ENCODE data around the gene MLLT1. TPM values are rescaled to one million over a fixed set of nuclear protein-coding genes. Genes with fewer than 3 reads are reported as not detected.

MLLT1 gene
- total RNA-seq, 2 donors from 2014 or later, result 44.7 to 104 TPM

GRCh38 chr19:6271721-6272410, 7.9 kb downstream of the MLLT1 start:
- DNase-seq (ENCODE audit: low spot score) (no peak), ATAC-seq (no peak)
- Mint-ChIP-seq H3K4me1 (ENCODE audit: low read depth in 2 of 2) (peaks cover 36 to 55% of the 10 kb centered on the region in 2 donors), H3K4me3 (no peak overlapping the region), H3K9me3 (no peaks in the 10 kb centered on the region), H3K36me3 (no peaks in the 10 kb centered on the region), H3K27me3 (no peaks in the 10 kb centered on the region), H3K27ac (peak overlapping the region in 1 of 2 donors; percentile 77)

GRCh38 chr19:6271251-6271650, 8.5 kb downstream of the MLLT1 start:
- Mint-ChIP-seq H3K9me3 (no peaks in the 10 kb centered on the region), H3K4me3 (no peak overlapping the region), H3K36me3 (no peaks in the 10 kb centered on the region), H3K27ac (peak overlapping the region in 1 of 2 donors; percentile 40), H3K4me1 (ENCODE audit: low read depth in 2 of 2) (peaks cover 32 to 54% of the 10 kb centered on the region in 2 donors), H3K27me3 (no peaks in the 10 kb centered on the region)
- DNase-seq (ENCODE audit: low spot score), result no peak
- no peak for ATAC-seq

GRCh38 chr19:6270822-6271221, 9.0 kb downstream of the MLLT1 start:
- no peak for DNase-seq (ENCODE audit: low spot score)
- Mint-ChIP-seq H3K27ac (peak overlapping the region in 1 of 2 donors; percentile 40), H3K36me3 (no peaks in the 10 kb centered on the region), H3K4me3 (no peak overlapping the region), H3K27me3 (no peaks in the 10 kb centered on the region), H3K9me3 (no peaks in the 10 kb centered on the region), H3K4me1 (ENCODE audit: low read depth in 2 of 2) (peaks cover 29 to 51% of the 10 kb centered on the region in 2 donors)
- ATAC-seq, result no peak

- ATAC-seq (no peak), DNase-seq (ENCODE audit: low spot score) (no peak)
- H3K4me1 Mint-ChIP-seq (ENCODE audit: low read depth in 2 of 2), result peaks cover 24 to 47% of the 10 kb centered on the region in 2 donors
- H3K4me3 Mint-ChIP-seq, result no peak overlapping the region
- no peaks in the 10 kb centered on the region for H3K36me3 Mint-ChIP-seq
- no peak overlapping the region for H3K27ac Mint-ChIP-seq
- no peaks in the 10 kb centered on the region for H3K9me3 Mint-ChIP-seq
- no peaks in the 10 kb centered on the region for H3K27me3 Mint-ChIP-seq
Observed at GRCh38 chr19:6270076-6270745, 9.6 kb downstream of the MLLT1 start.

- Mint-ChIP-seq H3K27me3 (no peaks in the 10 kb centered on the region), H3K36me3 (no peaks in the 10 kb centered on the region), H3K4me3 (no peak overlapping the region), H3K27ac (no peak overlapping the region), H3K9me3 (no peaks in the 10 kb centered on the region), H3K4me1 (ENCODE audit: low read depth in 2 of 2) (peaks cover 24 to 43% of the 10 kb centered on the region in 2 donors)
- ATAC-seq, result no peak
- DNase-seq (ENCODE audit: low spot score), result no peak
Observed at GRCh38 chr19:6269101-6269886, 10.5 kb downstream of the MLLT1 start.

GRCh38 chr19:6268382-6268771, 11.4 kb downstream of the MLLT1 start:
- Mint-ChIP-seq H3K36me3 (no peaks in the 10 kb centered on the region), H3K4me3 (no peak overlapping the region), H3K9me3 (no peaks in the 10 kb centered on the region), H3K27ac (peak overlapping the region in 1 of 2 donors; percentile 57), H3K27me3 (no peaks in the 10 kb centered on the region), H3K4me1 (ENCODE audit: low read depth in 2 of 2) (peaks cover 24 to 36% of the 10 kb centered on the region in 2 donors)
- ATAC-seq (no peak), DNase-seq (ENCODE audit: low spot score) (no peak)

GRCh38 chr19:6267552-6268381, 12.0 kb downstream of the MLLT1 start:
- H3K27me3 Mint-ChIP-seq, result no peaks in the 10 kb centered on the region
- ATAC-seq, result no peak
- H3K4me3 Mint-ChIP-seq, result no peak overlapping the region
- peaks cover 19 to 38% of the 10 kb centered on the region in 2 donors for H3K4me1 Mint-ChIP-seq (ENCODE audit: low read depth in 2 of 2)
- no peaks in the 10 kb centered on the region for H3K9me3 Mint-ChIP-seq
- H3K36me3 Mint-ChIP-seq, result no peaks in the 10 kb centered on the region
- no peak for DNase-seq (ENCODE audit: low spot score)
- H3K27ac Mint-ChIP-seq, result peak overlapping the region in 1 of 2 donors; percentile 57

GRCh38 chr19:6264803-6265202, 15.0 kb downstream of the MLLT1 start:
- ATAC-seq (no peak), DNase-seq (ENCODE audit: low spot score) (no peak)
- Mint-ChIP-seq H3K9me3 (no peaks in the 10 kb centered on the region), H3K4me1 (ENCODE audit: low read depth in 2 of 2) (peaks cover 10 to 21% of the 10 kb centered on the region in 2 donors), H3K36me3 (no peaks in the 10 kb centered on the region), H3K27me3 (no peaks in the 10 kb centered on the region), H3K27ac (no peak overlapping the region), H3K4me3 (no peak overlapping the region)

- no peaks in the 10 kb centered on the region for H3K27me3 Mint-ChIP-seq
- no peak for ATAC-seq
Observed at GRCh38 chr19:6263735-6264444, 15.9 kb downstream of the MLLT1 start.

GRCh38 chr19:6263306-6263705, 16.5 kb downstream of the MLLT1 start:
- DNase-seq (ENCODE audit: low spot score) (no peak), ATAC-seq (no peak)
- Mint-ChIP-seq H3K27me3 (no peaks in the 10 kb centered on the region), H3K27ac (no peak overlapping the region), H3K4me1 (ENCODE audit: low read depth in 2 of 2) (peaks cover 10 to 26% of the 10 kb centered on the region in 2 donors), H3K36me3 (no peaks in the 10 kb centered on the region), H3K4me3 (no peak overlapping the region), H3K9me3 (no peaks in the 10 kb centered on the region)

More at GRCh38 chr19:6263735-6264444, 15.9 kb downstream of the MLLT1 start:
- H3K4me3 Mint-ChIP-seq, result no peak overlapping the region
- H3K4me1 Mint-ChIP-seq (ENCODE audit: low read depth in 2 of 2), result peaks cover 10 to 24% of the 10 kb centered on the region in 2 donors
- H3K36me3 Mint-ChIP-seq, result no peaks in the 10 kb centered on the region
- no peaks in the 10 kb centered on the region for H3K9me3 Mint-ChIP-seq
- no peak overlapping the region for H3K27ac Mint-ChIP-seq
- no peak for DNase-seq (ENCODE audit: low spot score)

GRCh38 chr19:6262519-6262918, 17.3 kb downstream of the MLLT1 start:
- Mint-ChIP-seq H3K27me3 (no peaks in the 10 kb centered on the region), H3K27ac (no peak overlapping the region), H3K36me3 (no peaks in the 10 kb centered on the region), H3K4me1 (ENCODE audit: low read depth in 2 of 2) (peaks cover 7 to 20% of the 10 kb centered on the region in 2 donors), H3K4me3 (no peak overlapping the region), H3K9me3 (no peaks in the 10 kb centered on the region)
- no peak for DNase-seq (ENCODE audit: low spot score)
- ATAC-seq, result no peak

GRCh38 chr19:6261883-6262282, 17.9 kb downstream of the MLLT1 start:
- Mint-ChIP-seq H3K4me1 (ENCODE audit: low read depth in 2 of 2) (peaks cover 7 to 21% of the 10 kb centered on the region in 2 donors), H3K9me3 (no peaks in the 10 kb centered on the region), H3K4me3 (no peak overlapping the region), H3K36me3 (no peaks in the 10 kb centered on the region), H3K27me3 (no peaks in the 10 kb centered on the region), H3K27ac (no peak overlapping the region)
- ATAC-seq (no peak), DNase-seq (ENCODE audit: low spot score) (no peak)

All from natural killer cell treated with Interleukin-12 subunit alpha and Interleukin-12 subunit beta and Interleukin-15 and Interleukin-18, amount 100 ng/mL, for 72 hours (primary cell).